OCI-LY7 (cell line): ENCODE measurements around the gene HEPN1. TPM values are rescaled to one million over a fixed set of nuclear protein-coding genes. Genes with fewer than 3 reads are reported as not detected.

Experiments
- BruUV-seq: library from RNA; stranded (reverse); fragments of 400-500 nt; replicated peaks from 2 replicates; lab custom pipeline; 2021; lab: Mats Ljungman, UMichigan
- CTCF ChIA-PET: fragments of 300-600 bp; sonication (Branson Sonifier 250); formaldehyde crosslinking; loops from one replicate; lab custom pipeline; 2022; ENCODE audit warnings: antibody characterized with exemption; ENCODE audit not compliant: unreplicated experiment; lab: Charles Lee
- POLR2A ChIA-PET: fragments of 300-600 bp; sonication (Branson Sonifier 250); formaldehyde crosslinking; loops from one replicate; lab custom pipeline; 2022; ENCODE audit warnings: antibody characterized with exemption; lab: Charles Lee
- DNase-seq: peaks from one replicate; pipeline ENCODE4 v3.0.0-alpha.2; 2015; ENCODE audit warnings: low spot score
- H2AFZ ChIP-seq: fragments of 200-600 bp; sonication (generic), shearing (Covaris generic); 2 replicates; pipeline ENCODE4 v1.6.1; 2014; ENCODE audit warnings: mild to moderate bottlenecking, antibody characterized with exemption, low read length, moderate library complexity
- H3K27ac ChIP-seq: fragments of 200-600 bp; sonication (generic); 2 replicates; pipeline ENCODE4 v1.5.1; 2014; ENCODE audit warnings: mixed run types, low read depth, mild to moderate bottlenecking, moderate library complexity, low read length, inconsistent platforms; ENCODE audit not compliant: poor library complexity, severe bottlenecking
- H3K36me3 ChIP-seq: fragments of 200-600 bp; sonication (generic); 2 replicates; pipeline ENCODE4 v1.6.1; 2014; ENCODE audit warnings: mild to moderate bottlenecking, antibody characterized with exemption, low read length, moderate library complexity, mixed read lengths; ENCODE audit not compliant: insufficient read depth
- H3K4me1 ChIP-seq: fragments of 200-600 bp; sonication (generic); 2 replicates; pipeline ENCODE4 v1.5.1; 2014; ENCODE audit warnings: mild to moderate bottlenecking, low read length; ENCODE audit not compliant: insufficient read depth, poor library complexity, severe bottlenecking
- H3K4me2 ChIP-seq: fragments of 200-600 bp; sonication (generic); 2 replicates; pipeline ENCODE4 v1.6.1; 2014; ENCODE audit warnings: mild to moderate bottlenecking, low read length
- H3K4me3 ChIP-seq: fragments of 200-600 bp; sonication (generic); 2 replicates; pipeline ENCODE4 v1.5.1; 2014; ENCODE audit warnings: mild to moderate bottlenecking, low read depth, low read length; ENCODE audit not compliant: poor library complexity, severe bottlenecking
- H3K79me2 ChIP-seq: fragments of 200-600 bp; sonication (generic); 2 replicates; pipeline ENCODE4 v1.6.1; 2016; ENCODE audit warnings: low read depth, mild to moderate bottlenecking, low read length, moderate library complexity, mixed read lengths; ENCODE audit not compliant: insufficient read depth
- H3K9me2 ChIP-seq: fragments of 200-600 bp; sonication (generic); 2 replicates; pipeline ENCODE4 v1.6.1; 2016; ENCODE audit warnings: mild to moderate bottlenecking, low read length, mixed read lengths; ENCODE audit not compliant: insufficient read depth
- H3K9me3 ChIP-seq: fragments of 200-600 bp; sonication (generic); 2 replicates; pipeline ENCODE4 v1.6.1; 2014; ENCODE audit warnings: mild to moderate bottlenecking, mixed run types, low read length, mixed read lengths
- H4K20me1 ChIP-seq: fragments of 200-600 bp; sonication (generic); 2 replicates; pipeline ENCODE4 v1.6.1; 2014; ENCODE audit warnings: mild to moderate bottlenecking, antibody characterized with exemption, low read length, moderate library complexity, mixed read lengths; ENCODE audit not compliant: insufficient read depth
- EZH2phosphoT487 ChIP-seq: fragments of 200-600 bp; sonication (generic); IDR thresholded peaks from 2 replicates; pipeline ENCODE4 v1.6.1; 2018; ENCODE audit warnings: low read depth, borderline replicate concordance, mild to moderate bottlenecking, mixed run types, antibody characterized with exemption, low read length, moderate library complexity, mixed read lengths
- intact Hi-C: fragments of 100-400 bp; cut with micrococcal nuclease; formaldehyde crosslinking; loops from one replicate; pipeline ENCODE4 v1.10.0; 2022; ENCODE audit not compliant: unreplicated experiment
- total RNA-seq, 2 experiments: library from RNA; depleted of rRNA in 1 of 2; stranded (reverse); fragments of >200 nt in 1 of 2; shearing (Covaris generic) in 1 of 2; gene quantifications; 2 replicates each; pipeline ENCODE4 v1.2.3, GENCODE V29; 2014 to 2022
- TF ChIP-seq, protein P1 (sequence below): fragments of 200-600 bp; sonication (generic); conservative IDR thresholded peaks from 2 replicates; pipeline ENCODE4 v1.5.1; 2014; ENCODE audit warnings: mild to moderate bottlenecking, antibody characterized with exemption, low read length, moderate library complexity, mixed read lengths

Gene HEPN1
- total RNA-seq, 2 experiments from 2014 or later: not detected

DNA sequence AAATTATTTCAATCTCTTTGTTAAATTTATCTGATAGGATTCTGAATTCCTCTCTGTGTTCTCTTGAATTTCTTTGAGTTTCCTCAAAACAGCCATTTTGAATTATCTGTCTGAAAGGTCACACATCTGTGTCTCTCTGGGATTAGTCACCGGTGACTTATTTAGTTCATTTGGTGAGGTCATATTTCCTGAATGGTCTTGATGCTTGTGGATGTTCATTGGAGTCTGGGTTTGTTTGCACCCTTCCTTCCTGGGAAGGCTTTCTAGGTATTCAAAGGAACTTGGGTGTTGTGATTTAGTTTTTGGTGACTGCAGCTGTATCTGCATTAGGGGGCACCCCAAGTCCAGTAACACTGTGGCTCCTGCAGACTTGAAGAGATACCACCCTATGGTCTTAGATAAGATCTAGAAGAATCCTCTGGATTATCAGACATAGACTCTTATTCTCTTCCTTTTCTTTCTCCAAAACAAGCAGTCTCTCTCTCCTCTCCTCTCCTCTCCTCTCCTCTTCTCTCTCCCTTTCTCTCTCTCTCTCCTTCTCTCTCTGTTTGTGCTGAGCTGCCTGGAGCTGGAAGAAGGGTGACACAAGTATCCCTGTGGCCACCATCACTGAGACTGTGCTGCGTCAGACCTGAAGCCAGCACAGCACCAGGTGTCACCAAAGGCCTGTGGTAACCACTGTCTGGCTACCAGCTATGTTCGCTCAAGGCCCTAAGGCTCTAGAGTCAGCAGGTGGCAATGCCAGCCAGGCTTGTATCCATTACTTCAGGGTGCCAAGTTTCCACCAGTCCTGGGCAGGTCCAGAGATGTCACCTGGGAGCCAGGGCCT, 3.3 kb upstream of the HEPN1 start:
- Histone ChIP-seq H3K4me1 (no peaks in the 10 kb centered on the region), H3K36me3 (no peaks in the 10 kb centered on the region), H2AFZ (no peak overlapping the region), H3K4me2 (no peak overlapping the region), H4K20me1 (no peaks in the 10 kb centered on the region), H3K9me3 (no peaks in the 10 kb centered on the region), H3K79me2 (no peaks in the 10 kb centered on the region), H3K27ac (no peak overlapping the region), H3K9me2 (no peaks in the 10 kb centered on the region), H3K4me3 (no peak overlapping the region)
- ChIA-PET CTCF (no interaction called here), POLR2A (interaction anchor here (0.6 kb wide), 1 partner anchor 336 kb away, joined by 3 read pairs; no protein-coding TSS in a partner anchor)
- intact Hi-C loops: no loop called here
- no peak for TF ChIP-seq EZH2phosphoT487
- TF ChIP-seq, protein P1, sequence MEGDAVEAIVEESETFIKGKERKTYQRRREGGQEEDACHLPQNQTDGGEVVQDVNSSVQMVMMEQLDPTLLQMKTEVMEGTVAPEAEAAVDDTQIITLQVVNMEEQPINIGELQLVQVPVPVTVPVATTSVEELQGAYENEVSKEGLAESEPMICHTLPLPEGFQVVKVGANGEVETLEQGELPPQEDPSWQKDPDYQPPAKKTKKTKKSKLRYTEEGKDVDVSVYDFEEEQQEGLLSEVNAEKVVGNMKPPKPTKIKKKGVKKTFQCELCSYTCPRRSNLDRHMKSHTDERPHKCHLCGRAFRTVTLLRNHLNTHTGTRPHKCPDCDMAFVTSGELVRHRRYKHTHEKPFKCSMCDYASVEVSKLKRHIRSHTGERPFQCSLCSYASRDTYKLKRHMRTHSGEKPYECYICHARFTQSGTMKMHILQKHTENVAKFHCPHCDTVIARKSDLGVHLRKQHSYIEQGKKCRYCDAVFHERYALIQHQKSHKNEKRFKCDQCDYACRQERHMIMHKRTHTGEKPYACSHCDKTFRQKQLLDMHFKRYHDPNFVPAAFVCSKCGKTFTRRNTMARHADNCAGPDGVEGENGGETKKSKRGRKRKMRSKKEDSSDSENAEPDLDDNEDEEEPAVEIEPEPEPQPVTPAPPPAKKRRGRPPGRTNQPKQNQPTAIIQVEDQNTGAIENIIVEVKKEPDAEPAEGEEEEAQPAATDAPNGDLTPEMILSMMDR: no peak
- BruUV-seq: no TSS peak
- DNase-seq: no peak

GRCh38 chr11:124916370-124916710, 2.7 kb upstream of the HEPN1 start:
- H3K9me2 ChIP-seq: no peaks in the 10 kb centered on the region
- H3K4me2 ChIP-seq: no peak overlapping the region
- TF ChIP-seq, protein P1: no peak
- TF ChIP-seq EZH2phosphoT487: no peak
- intact Hi-C loops: no loop called here
- H3K79me2 ChIP-seq: no peaks in the 10 kb centered on the region
- H3K36me3 ChIP-seq: no peaks in the 10 kb centered on the region
- no peaks in the 10 kb centered on the region for H3K9me3 ChIP-seq
- DNase-seq: no peak
- no peak overlapping the region for H3K4me3 ChIP-seq
- ChIA-PET CTCF (no interaction called here), POLR2A (interaction anchor here (0.6 kb wide), 1 partner anchor 335 kb away, joined by 3 read pairs; no protein-coding TSS in a partner anchor)
- H3K27ac ChIP-seq: no peak overlapping the region
- no peaks in the 10 kb centered on the region for H3K4me1 ChIP-seq
- H4K20me1 ChIP-seq: no peaks in the 10 kb centered on the region
- H2AFZ ChIP-seq: no peak overlapping the region
- no TSS peak for BruUV-seq

DNA sequence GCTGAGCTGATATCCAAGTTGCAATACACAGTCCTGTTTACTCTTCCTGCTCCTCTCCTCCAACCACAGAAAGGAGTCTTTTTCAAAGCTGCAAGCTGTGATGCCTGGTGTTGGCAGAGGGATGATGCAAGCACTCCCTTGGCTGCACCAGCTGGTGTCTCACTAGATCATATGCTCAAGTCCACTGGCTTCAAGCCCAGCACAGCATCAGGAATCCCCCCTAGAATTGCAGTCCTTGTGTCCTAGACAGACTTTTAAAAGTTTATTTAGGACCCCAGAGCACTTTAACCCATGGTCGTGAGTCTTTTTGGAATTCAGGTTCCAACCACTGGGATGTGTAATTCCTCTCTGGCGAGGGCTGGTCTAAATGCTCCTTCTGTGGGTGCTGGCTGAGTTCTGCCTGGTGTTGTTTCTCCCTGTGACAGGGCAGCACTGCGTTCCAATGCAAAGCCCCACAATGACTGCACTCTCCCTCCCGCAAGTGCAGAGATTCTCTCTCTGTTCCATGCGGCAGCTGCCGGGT, 1.9 kb upstream of the HEPN1 start:
- Histone ChIP-seq H4K20me1 (no peaks in the 10 kb centered on the region), H3K4me2 (no peak overlapping the region), H3K4me3 (no peak overlapping the region), H3K9me3 (no peaks in the 10 kb centered on the region), H3K79me2 (no peaks in the 10 kb centered on the region), H3K36me3 (no peaks in the 10 kb centered on the region), H3K4me1 (no peaks in the 10 kb centered on the region), H2AFZ (no peak overlapping the region), H3K9me2 (no peaks in the 10 kb centered on the region), H3K27ac (no peak overlapping the region)
- no peak for TF ChIP-seq EZH2phosphoT487
- TF ChIP-seq, protein P1: no peak
- intact Hi-C loops: no loop called here
- no peak for DNase-seq
- BruUV-seq: no TSS peak
- ChIA-PET CTCF (no interaction called here), POLR2A (interaction anchor here (0.6 kb wide), 1 partner anchor 28 kb away, joined by 3 read pairs; no protein-coding TSS in a partner anchor)
